DMS 273 (cell line): ENCODE results near the gene TAB2.

ENCODE experiments used
- DNase-seq: peaks from one replicate; lab custom pipeline; 2025; ENCODE audit not compliant: unreplicated experiment; lab: John Stamatoyannopoulos, UW

The TAB2 gene

DNA sequence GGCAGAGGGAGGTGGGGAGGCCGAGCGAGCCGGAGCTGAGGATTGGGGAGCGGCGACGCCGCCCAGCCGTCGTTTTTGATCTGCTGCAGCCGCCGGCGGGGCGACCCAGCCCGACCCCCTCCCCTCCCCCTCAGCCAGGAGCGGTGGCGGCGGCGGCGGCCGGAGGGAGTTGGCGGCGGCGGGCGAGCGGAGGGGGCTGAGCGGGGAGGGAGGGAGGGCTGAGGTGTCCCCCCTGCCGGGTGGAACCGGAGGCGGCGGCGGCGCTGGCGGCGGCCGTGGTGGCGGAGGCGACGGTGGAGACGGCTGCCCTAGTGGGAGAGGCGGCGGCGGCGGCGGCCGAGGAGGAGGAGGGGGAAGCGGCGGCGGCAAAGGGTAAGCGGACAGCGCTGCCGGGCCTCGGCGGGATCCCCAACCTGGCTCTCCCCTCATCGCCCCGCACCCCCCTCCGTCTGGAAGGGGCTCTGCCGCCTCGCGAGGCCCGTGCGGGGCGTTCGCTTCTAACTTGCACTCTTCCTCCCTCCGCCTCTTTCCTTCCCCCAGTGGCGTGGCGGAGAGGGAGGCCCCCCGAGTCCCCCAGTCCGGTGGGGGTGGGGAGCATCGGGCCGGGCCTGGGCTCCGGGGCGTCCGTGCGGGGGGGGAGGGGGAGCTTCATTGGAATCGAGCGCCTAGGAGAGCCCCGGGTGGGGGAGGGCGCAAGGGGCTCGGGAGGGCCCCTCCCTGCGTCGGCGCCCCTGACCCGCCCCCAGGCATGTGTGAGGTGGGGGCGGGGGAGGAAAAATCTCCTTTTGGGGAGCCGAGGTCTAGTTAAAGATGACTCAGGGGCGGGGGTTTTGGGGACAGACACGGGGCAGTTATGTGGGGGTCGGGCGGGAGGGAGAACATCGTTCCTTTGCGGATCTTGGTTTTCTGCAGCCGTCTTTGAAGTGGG, at the start of gene TAB2:
TSS of gene TAB2 (plus strand) at position 69 of the 928 bp plus-strand sequence. CDS start 52,286 bp downstream, outside the sequence.
- peak; percentile 84 for DNase-seq

DNA sequence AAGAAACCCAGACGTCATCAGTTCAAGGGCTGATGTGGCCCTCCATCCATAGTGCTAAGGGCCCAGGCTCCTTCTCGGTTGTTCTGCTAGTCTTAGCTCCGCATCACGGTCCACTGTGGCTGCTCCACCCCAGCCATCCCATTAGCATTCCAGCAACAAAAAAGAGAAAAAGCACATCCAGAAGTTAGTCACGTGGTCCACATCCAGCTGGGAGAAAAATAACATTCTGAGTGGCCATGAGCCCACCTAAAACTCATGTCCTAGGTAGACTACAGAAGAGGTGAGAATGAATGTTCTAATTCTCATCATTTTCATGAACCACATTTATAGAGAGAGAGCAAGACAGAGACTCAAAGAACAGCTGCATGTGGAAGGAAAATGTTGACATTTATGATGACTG, 49.4 kb upstream of the TAB2 start:
- no peak for DNase-seq

DNA sequence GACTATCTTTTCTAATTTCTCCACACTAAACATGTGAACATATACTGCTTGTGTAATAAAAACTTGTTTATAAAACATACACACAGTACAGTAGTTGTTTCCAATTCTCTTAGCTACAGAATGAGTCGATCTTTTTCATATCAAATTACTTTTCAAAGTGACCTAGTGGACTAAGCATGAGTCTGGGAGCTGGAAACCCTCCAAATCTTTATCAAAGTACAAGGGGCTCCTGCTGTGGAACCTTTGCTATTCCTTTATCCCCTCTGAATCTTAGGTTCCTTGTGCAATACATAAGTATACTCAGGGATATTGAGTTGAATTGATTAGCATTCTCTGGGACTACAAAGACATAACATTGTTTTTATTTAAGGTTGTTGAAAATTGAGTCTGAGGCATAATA, 48.7 kb upstream of the TAB2 start:
- peak; percentile 15 for DNase-seq

- no peak for DNase-seq
Measured at GRCh38 chr6:149270616-149271015, 46.9 kb upstream of the TAB2 start.

GRCh38 chr6:149271348-149272340, 45.9 kb upstream of the TAB2 start:
- DNase-seq = no peak

DNA sequence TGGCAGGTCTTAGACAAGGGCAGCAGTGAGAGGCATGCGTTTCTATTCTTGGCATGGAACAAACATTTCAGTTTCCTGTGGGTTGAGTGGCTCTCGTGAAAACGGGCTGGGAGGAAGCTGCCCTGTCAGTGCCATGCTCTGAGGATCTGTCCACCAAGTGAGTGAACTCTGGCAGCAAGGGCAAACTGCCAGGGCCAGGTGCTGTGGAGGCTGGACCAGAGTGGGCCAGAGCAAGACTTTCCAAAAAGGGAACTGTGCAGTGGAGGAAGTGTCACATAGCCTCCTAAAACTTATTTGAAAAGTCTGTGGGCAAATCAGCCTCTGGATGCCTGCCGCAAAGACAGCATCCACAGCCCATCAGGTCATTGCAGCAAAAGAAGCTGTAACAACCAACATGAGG, 44.2 kb upstream of the TAB2 start:
- no peak for DNase-seq

DNA sequence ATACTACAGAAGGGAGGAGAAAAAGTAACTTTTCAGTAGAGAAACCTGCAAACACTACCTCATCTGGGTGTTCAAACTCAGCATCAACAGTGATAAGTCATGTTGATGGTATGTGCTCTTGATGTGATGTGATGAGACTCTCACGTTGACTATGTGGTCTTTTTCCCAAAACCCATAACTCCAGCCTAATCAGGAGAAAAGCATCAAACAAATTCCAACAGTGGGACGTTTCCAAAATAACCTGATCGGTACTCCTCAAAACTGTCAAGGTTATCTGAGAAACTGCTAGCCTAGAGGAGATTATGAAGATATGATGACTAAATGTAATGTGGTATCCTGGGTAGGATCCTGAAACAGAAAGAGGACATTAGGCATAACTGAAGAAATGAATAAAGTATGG, 41.9 kb upstream of the TAB2 start:
- no peak for DNase-seq

- no peak for DNase-seq
Measured at GRCh38 chr6:149277621-149278020, 39.9 kb upstream of the TAB2 start.

GRCh38 chr6:149278997-149279396, 38.5 kb upstream of the TAB2 start:
- DNase-seq = no peak

GRCh38 chr6:149284904-149285303, 32.6 kb upstream of the TAB2 start:
- no peak for DNase-seq

DNA sequence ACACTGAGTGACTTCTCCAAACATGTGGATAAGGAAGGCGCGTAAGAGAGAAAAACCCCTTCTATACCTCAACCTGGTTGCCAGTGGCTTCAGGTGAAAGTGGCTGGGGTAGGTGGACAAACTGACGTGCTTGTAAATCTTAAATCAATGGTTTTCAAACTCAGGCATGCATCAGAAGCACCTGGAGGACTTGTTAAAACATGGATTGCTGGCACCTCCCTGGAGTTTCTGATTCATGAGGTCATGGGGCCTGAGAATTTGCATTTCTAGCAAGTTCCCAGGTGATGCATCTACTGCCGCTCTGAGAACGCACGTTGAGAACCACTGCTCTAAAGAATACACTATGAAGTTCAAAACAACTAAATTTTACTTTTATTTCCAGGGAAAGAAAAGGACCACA, 31.9 kb upstream of the TAB2 start:
- no peak for DNase-seq

GRCh38 chr6:149286905-149287304, 30.6 kb upstream of the TAB2 start:
- no peak for DNase-seq

- DNase-seq = no peak
Measured at GRCh38 chr6:149289192-149289781, 28.2 kb upstream of the TAB2 start.

- DNase-seq = no peak
Measured at GRCh38 chr6:149289966-149290365, 27.5 kb upstream of the TAB2 start.

DNA sequence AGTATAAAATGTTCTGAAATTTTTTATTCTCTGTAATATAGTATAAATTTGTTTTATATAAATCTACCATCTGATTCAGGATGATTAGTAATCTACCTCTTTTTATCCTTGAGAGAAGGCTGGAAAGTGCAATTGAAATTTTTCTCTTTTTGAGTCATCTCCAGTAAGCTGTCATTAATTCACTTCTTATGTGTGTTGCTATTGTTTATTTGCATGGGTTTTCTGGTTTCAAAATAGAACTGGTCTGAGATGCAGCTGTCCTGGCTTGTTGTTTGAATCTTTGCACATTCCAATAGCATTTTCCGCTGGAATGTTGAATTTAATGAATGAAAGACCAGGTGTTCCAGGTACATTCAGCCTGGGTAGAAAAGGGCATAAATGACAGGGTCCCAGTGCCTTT, 24.3 kb upstream of the TAB2 start:
- DNase-seq = no peak

DNA sequence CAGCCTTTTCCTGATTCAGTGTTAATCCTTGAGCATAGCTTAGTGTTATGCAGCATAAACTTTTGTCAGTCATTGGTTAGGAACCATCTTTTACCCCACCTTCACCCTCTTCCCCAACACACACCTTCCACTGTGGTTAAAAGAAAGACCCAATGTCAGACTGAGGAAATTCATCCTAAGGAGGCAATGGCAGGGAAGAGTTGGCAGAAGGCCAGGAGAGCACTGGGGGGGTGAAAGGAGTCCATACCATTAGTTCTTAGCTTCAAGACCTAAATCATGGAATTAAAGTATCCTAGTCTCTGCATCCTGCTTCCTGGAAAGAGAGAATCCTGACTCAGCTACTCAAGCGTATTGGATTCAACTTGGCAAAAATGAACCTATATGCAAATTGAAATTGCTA, 16.9 kb upstream of the TAB2 start:
- no peak for DNase-seq

DNA sequence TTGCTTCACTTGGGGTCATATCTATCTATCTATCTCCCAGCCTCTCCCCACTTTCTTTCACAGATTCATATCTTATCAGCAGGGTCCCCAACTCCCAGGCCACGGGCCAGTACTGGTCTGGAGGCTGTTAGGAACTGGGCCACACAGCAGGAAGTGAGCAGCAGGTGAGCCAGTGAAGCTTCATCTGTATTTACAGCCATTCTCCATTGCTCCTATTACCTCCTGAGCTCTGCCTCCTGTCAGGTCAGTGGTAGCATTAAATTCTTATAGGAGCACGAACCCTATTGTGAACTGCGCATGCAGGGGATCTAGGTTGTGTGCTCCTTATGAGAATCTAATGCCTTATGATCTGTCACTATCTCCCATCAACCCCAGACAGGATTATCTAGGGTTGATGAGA, 14.8 kb upstream of the TAB2 start:
- no peak for DNase-seq

GRCh38 chr6:149303468-149303867, 14.0 kb upstream of the TAB2 start:
- DNase-seq = no peak

DNA sequence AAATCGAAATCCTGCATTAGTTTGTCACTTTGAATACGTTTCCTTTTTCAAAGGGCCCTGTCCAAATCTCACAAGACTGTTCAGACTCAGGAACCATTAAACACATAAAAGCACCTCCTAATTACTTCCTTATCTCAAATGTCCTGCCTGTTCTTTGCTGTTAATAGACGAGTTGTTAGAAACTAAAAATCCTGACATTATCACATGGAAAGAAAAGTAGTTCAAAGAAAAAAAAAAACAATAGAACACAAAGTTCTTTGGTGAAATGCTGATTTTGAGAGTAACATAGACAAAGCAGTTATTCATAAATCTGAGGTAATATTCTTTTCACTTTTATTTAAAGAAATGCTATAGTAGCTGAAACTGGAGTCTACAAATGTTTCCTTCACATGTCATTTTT, 12.1 kb upstream of the TAB2 start:
- no peak for DNase-seq

GRCh38 chr6:149306967-149307366, 10.5 kb upstream of the TAB2 start:
- no peak for DNase-seq

DNA sequence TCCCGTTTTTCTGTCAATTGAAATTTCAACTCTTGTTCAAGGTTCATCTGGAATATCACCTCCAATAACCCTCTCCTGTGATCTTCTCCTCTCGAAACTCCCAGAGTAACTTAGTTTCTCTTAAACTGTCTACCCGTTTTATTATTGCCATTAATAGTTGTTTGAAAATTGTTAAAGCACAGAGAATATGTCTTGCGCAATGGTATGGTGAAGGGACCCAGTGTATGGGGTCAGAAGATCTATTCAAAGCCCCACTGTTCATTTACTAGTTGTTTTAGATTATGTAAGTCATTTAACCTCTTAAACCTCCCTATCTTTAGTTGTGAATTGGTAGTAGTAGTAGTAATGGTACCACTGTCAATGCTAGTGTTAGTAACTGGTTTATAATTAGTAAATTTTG, 6.2 kb upstream of the TAB2 start:
- DNase-seq = no peak
